Endothelial cell of hepatic sinusoid (primary cell): ENCODE data around the gene UBE2E1.
"Not testable (repeated sequence)": the region's sequence is repeated elsewhere in the genome, so short reads cannot be mapped to it uniquely, and the experiment has no call there.

Experiments used
- in situ Hi-C: cut with HindIII; loops from 2 replicates; pipeline ENCODE4 v1.10.0; 2017; ENCODE audit warnings: low sequenced_read_pairs

UBE2E1 gene

GRCh38 chr3:23875113-23875725 is 69.5 kb downstream of the UBE2E1 start:
- in situ Hi-C loops = no loop called here

GRCh38 chr3:23876923-23877322 is 71.2 kb downstream of the UBE2E1 start:
- in situ Hi-C loops = no loop called here

GRCh38 chr3:23877329-23877980 is 71.7 kb downstream of the UBE2E1 start:
- in situ Hi-C loops = no loop called here

- in situ Hi-C loops = no loop called here
Observed at GRCh38 chr3:23879485-23879884, 73.7 kb downstream of the UBE2E1 start.

GRCh38 chr3:23880703-23881339 is 75.1 kb downstream of the UBE2E1 start:
- in situ Hi-C loops = no loop called here

- in situ Hi-C loops = not testable (repeated sequence)
Observed at GRCh38 chr3:23881993-23882392, 76.2 kb downstream of the UBE2E1 start.

GRCh38 chr3:23882487-23882918 is 76.7 kb downstream of the UBE2E1 start:
- in situ Hi-C loops = no loop called here

- in situ Hi-C loops = no loop called here
Observed at GRCh38 chr3:23884481-23884880, 78.7 kb downstream of the UBE2E1 start.

GRCh38 chr3:23885210-23885609 is 79.5 kb downstream of the UBE2E1 start:
- in situ Hi-C loops = no loop called here

- in situ Hi-C loops = no loop called here
Observed at GRCh38 chr3:23886311-23886710, 80.6 kb downstream of the UBE2E1 start.

GRCh38 chr3:23888617-23889228 is 83.0 kb downstream of the UBE2E1 start:
- in situ Hi-C loops = no loop called here

GRCh38 chr3:23889386-23889785 is 83.6 kb downstream of the UBE2E1 start:
- in situ Hi-C loops = no loop called here

- in situ Hi-C loops = no loop called here
Observed at GRCh38 chr3:23889950-23890349, 84.2 kb downstream of the UBE2E1 start.

- in situ Hi-C loops = no loop called here
Observed at GRCh38 chr3:23894254-23895061, 88.7 kb downstream of the UBE2E1 start.

GRCh38 chr3:23895181-23895580 is 89.4 kb downstream of the UBE2E1 start:
- in situ Hi-C loops = no loop called here

- in situ Hi-C loops = no loop called here
Observed at GRCh38 chr3:23900744-23901143, 95.0 kb downstream of the UBE2E1 start.

- in situ Hi-C loops = no loop called here
Observed at GRCh38 chr3:23904545-23904944, 98.8 kb downstream of the UBE2E1 start.

- in situ Hi-C loops = no loop called here
Observed at GRCh38 chr3:23909341-23909740, 103.6 kb downstream of the UBE2E1 start.

GRCh38 chr3:23911397-23911796 is 105.6 kb downstream of the UBE2E1 start:
- in situ Hi-C loops = no loop called here

GRCh38 chr3:23912335-23912734 is 106.6 kb downstream of the UBE2E1 start:
- in situ Hi-C loops = not testable (repeated sequence)

GRCh38 chr3:23913182-23913581 is 107.4 kb downstream of the UBE2E1 start:
- in situ Hi-C loops = no loop called here
